Adipose tissue (tissue), 3 donors: Measurements from ENCODE around the gene OR51G1. TPM values are rescaled to one million over a fixed set of nuclear protein-coding genes. Genes with fewer than 3 reads are reported as not detected.

Source experiments
- H3K27ac ChIP-seq: one replicate; pipeline ENCODE4 v1.5.1; 2013; ENCODE audit warnings: low read depth, low read length
- WGBS, 3 donors: extraction: QIAGEN DNeasy Blood & Tissue Kit; methylation state at CpG; one replicate each; pipeline ENCODE4 v1.1.7; 2013; 5-methylcytosine and 5-hydroxymethylcytosine counted together
- polyA plus RNA-seq, 3 donors: library from polyadenylated mRNA; stranded (reverse); fragments of 200-250 nt; gene quantifications; one replicate each; pipeline ENCODE4 v1.2.3, GENCODE V29; 2013
- donor health status: healthy with polysubstance abuse.
- donor health status: Bipolar disorder and iron deficiency.
- donor health status: healthy.

OR51G1 gene
- polyA plus RNA-seq, 3 donors = not detected

GRCh38 chr11:4881860-4882500 lies 42.2 kb downstream of the OR51G1 start, which contains the start of gene OR51T1:
Gene OR51T1, plus strand, starts transcription at chr11:4881900. Its CDS starts 0 bp downstream, at chr11:4881900.
- 74 to 81% (median 77%) methylated on average over 8 of the region's 8 CpGs for WGBS, 3 donors
- no peak within 1 kb of the TSS for H3K27ac ChIP-seq

- 81 to 82% (median 81%) methylated on average over 4 of the region's 4 CpGs for WGBS, 3 donors
- H3K27ac ChIP-seq = no peak overlapping the region
These were observed 43.0 kb downstream of the OR51G1 start for GRCh38 chr11:4881188-4881587.

Other genes with a start within 250 kb of the OR51G1 start
- gene OR51E2, start 226.5 kb downstream of the OR51G1 start, polyA plus RNA-seq = under 1 TPM; 0.02 to 0.56 (median 0.10) TPM
- not detected for gene MMP26, start 219.6 kb downstream of the OR51G1 start, polyA plus RNA-seq
- not detected for gene OR51F1, start 154.4 kb downstream of the OR51G1 start, polyA plus RNA-seq
- gene OR52R1, start 120.0 kb downstream of the OR51G1 start, polyA plus RNA-seq = 1 to 10 TPM in 1 of 3 donors, not detected in 2; 1.2 TPM
- not detected for gene OR51F2, start 103.0 kb downstream of the OR51G1 start, polyA plus RNA-seq
- gene OR51S1, start 75.1 kb downstream of the OR51G1 start, polyA plus RNA-seq = not detected
- not detected for gene OR51T1, start 42.4 kb downstream of the OR51G1 start, polyA plus RNA-seq
- gene OR51A7, start 20.6 kb downstream of the OR51G1 start, polyA plus RNA-seq = not detected
- gene OR51G2, start 5.0 kb downstream of the OR51G1 start, polyA plus RNA-seq = not detected
- gene OR51A4, start 23.3 kb upstream of the OR51G1 start, polyA plus RNA-seq = not detected
- not detected for gene OR51A2, start 31.4 kb upstream of the OR51G1 start, polyA plus RNA-seq
- gene OR51L1, start 70.5 kb upstream of the OR51G1 start, polyA plus RNA-seq = not detected
- gene OR52J3, start 122.2 kb upstream of the OR51G1 start, polyA plus RNA-seq = not detected
- gene OR52E2, start 135.3 kb upstream of the OR51G1 start, polyA plus RNA-seq = not detected
- not detected for gene OR52E1, start 145.2 kb upstream of the OR51G1 start, polyA plus RNA-seq
- not detected for gene OR52A5, start 214.0 kb upstream of the OR51G1 start, polyA plus RNA-seq
- not detected for gene OR52A1, start 230.4 kb upstream of the OR51G1 start, polyA plus RNA-seq